Stimulated activated CD4-positive, alpha-beta T cell treated with anti-CD3 and anti-CD28 coated beads, Interleukin-15, amount 100 ng/mL, for 1 hour (primary cell): ENCODE data around the gene SH2D6.
"Not testable (repeated sequence)": the region's sequence is repeated elsewhere in the genome, so short reads cannot be mapped to it uniquely, and the experiment has no call there.

Experiments used
- DNase-seq, 2 donors: peaks; one replicate each; pipeline ENCODE4 v3.0.0-alpha.2; 2020; ENCODE audit warnings: low read depth in 1 of 2, low spot score in 1 of 2

SH2D6 gene

GRCh38 chr2:85418132-85419008 is at the start of gene SH2D6:
TSS of gene SH2D6 (plus strand) at chr2:85418714. CDS start at chr2:85429466, 10,752 bp downstream.
- DNase-seq = peak; percentile 66 to 80

GRCh38 chr2:85368921-85369320 is 49.6 kb upstream of the SH2D6 start:
- DNase-seq = no peak

GRCh38 chr2:85369500-85369899 is 49.0 kb upstream of the SH2D6 start:
- DNase-seq = no peak

GRCh38 chr2:85371045-85371444 is 47.5 kb upstream of the SH2D6 start:
- DNase-seq = no peak

GRCh38 chr2:85376291-85377065 is 42.0 kb upstream of the SH2D6 start:
- no peak for DNase-seq

- DNase-seq = no peak
Observed at GRCh38 chr2:85377083-85377482, 41.4 kb upstream of the SH2D6 start.

GRCh38 chr2:85378257-85378656 is 40.3 kb upstream of the SH2D6 start:
- DNase-seq = no peak

GRCh38 chr2:85380048-85380447 is 38.5 kb upstream of the SH2D6 start:
- DNase-seq = no peak

- DNase-seq = not testable (repeated sequence)
Observed at GRCh38 chr2:85383151-85383550, 35.4 kb upstream of the SH2D6 start.

GRCh38 chr2:85383850-85384249 is 34.7 kb upstream of the SH2D6 start:
- no peak for DNase-seq

GRCh38 chr2:85385746-85386145 is 32.8 kb upstream of the SH2D6 start:
- DNase-seq = no peak

- no peak for DNase-seq
Observed at GRCh38 chr2:85387754-85388153, 30.8 kb upstream of the SH2D6 start.

- no peak for DNase-seq
Observed at GRCh38 chr2:85388878-85389538, 29.5 kb upstream of the SH2D6 start.

- peak; percentile 46 to 62 for DNase-seq
Observed at GRCh38 chr2:85390941-85391669, 27.4 kb upstream of the SH2D6 start.

GRCh38 chr2:85393836-85394235 is 24.7 kb upstream of the SH2D6 start:
- DNase-seq = no peak

GRCh38 chr2:85394261-85394681 is 24.2 kb upstream of the SH2D6 start:
- no peak for DNase-seq

- no peak for DNase-seq
Observed at GRCh38 chr2:85394976-85395375, 23.5 kb upstream of the SH2D6 start.

GRCh38 chr2:85395912-85396475 is 22.5 kb upstream of the SH2D6 start:
- no peak for DNase-seq

- DNase-seq = no peak
Observed at GRCh38 chr2:85396531-85397470, 21.7 kb upstream of the SH2D6 start.

- no peak for DNase-seq
Observed at GRCh38 chr2:85397925-85398331, 20.6 kb upstream of the SH2D6 start.
